ENCODE data around the gene ITSN1.

- no peak for TF ChIP-seq CTCF (IDR thresholded peaks at IDR 0.05; ENCODE audit: low read depth, low read length, poor library complexity, severe bottlenecking)
- TF ChIP-seq EZH2phosphoT487 (IDR thresholded peaks at IDR 0.05; ENCODE audit: borderline replicate concordance, low read length) = no peak
These were observed 266.5 kb downstream of the ITSN1 start for GRCh38 chr21:33908760-33909159.

Measured in DOHH2 (cell line).